Measurements from ENCODE around the gene CCAR1.
"Not testable (repeated sequence)": the region's sequence is repeated elsewhere in the genome, so short reads cannot be mapped to it uniquely, and the experiment has no call there.

DNA sequence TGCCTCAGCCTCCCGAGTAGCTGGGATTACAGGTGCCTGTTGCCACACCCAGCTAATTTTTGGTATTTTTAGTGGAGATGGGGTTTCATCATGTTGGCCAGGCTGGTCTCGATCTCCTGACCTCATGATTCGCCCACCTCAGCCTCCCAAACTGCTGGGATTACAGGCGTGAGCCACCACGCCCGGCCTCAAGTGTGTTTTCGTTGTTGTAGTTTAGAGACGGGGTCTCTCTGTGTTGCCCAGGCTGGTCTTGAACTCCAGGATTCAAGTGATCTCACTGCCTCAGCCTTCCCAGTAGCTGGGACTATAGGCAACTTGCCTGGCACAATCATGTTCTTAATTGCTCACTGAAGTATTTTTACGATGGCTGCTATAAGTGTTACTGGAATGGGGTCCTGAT is 89.8 kb downstream of the CCAR1 start:
- TF ChIP-seq, protein P1, sequence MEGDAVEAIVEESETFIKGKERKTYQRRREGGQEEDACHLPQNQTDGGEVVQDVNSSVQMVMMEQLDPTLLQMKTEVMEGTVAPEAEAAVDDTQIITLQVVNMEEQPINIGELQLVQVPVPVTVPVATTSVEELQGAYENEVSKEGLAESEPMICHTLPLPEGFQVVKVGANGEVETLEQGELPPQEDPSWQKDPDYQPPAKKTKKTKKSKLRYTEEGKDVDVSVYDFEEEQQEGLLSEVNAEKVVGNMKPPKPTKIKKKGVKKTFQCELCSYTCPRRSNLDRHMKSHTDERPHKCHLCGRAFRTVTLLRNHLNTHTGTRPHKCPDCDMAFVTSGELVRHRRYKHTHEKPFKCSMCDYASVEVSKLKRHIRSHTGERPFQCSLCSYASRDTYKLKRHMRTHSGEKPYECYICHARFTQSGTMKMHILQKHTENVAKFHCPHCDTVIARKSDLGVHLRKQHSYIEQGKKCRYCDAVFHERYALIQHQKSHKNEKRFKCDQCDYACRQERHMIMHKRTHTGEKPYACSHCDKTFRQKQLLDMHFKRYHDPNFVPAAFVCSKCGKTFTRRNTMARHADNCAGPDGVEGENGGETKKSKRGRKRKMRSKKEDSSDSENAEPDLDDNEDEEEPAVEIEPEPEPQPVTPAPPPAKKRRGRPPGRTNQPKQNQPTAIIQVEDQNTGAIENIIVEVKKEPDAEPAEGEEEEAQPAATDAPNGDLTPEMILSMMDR (IDR thresholded peaks at IDR 0.05): not testable (repeated sequence)
- not testable (repeated sequence) for TF ChIP-seq ZFX (IDR thresholded peaks at IDR 0.05; ENCODE audit: borderline replicate concordance)

All from 22Rv1 (cell line).